ENCODE data around the gene PHACTR1.

DNA sequence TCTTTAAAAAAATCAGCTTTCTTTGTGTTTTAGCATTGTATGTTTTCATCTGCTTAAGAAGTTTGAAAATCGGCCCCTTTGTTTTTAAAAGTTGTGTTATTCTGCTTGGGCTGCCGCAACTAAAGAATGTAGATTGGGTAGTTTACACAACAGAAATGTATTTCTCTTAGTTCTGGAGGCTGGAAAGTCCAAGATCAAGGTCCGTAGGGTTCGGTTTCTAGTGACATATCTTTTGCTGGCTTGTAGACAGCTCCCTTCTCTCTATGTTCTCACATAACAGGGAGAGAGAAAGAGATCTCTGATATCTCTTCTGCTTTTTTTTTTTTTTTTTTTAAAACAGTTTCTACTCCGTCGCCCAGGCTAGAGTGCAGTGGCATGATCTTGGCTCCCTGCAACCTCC lies 473.1 kb downstream of the PHACTR1 start:
- TF ChIP-seq EZH2 (IDR thresholded peaks at IDR 0.05; ENCODE audit: insufficient read depth, poor library complexity, severe bottlenecking) (no peak), EZH2phosphoT487 (IDR thresholded peaks at IDR 0.05; ENCODE audit: insufficient read depth, low read depth) (no peak)

Measured in GM23248 (cell line).